ENCODE results near the gene PDE8A.
"Not testable (repeated sequence)": the region's sequence is repeated elsewhere in the genome, so short reads cannot be mapped to it uniquely, and the experiment has no call there.

PDE8A gene

DNA sequence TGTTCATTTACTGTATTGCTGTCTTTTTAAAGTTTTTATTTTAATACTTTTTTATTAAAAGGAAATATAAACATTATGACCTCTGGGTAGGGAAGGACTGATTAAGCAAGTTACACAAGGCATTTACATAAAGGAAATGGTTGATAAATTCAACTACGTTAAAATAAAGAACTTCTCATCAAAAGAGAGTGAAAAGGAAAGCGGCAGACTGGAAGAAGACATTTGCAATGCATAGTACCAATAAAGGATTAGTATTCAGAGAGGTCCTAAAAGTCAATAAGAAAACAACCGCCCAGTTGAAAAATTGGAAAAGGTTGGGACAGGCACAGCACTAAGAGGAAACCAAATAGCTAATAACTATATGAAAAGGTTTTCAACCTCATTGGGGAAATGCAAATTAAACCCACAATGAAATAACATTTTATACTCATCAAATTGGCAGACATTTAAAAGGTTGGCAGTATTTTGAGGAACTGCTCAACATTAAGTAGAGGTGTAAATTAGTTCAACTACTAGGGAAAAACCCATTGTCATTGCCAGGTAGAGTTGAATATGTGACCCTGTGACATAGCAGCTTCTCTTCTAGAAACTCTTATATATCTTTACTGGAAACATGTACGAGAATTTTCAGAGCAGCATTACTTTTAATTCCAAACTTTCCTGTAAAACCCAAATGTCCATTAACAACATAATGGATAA lies 9.5 kb downstream of the PDE8A start:
- no peak for DNase-seq

DNA sequence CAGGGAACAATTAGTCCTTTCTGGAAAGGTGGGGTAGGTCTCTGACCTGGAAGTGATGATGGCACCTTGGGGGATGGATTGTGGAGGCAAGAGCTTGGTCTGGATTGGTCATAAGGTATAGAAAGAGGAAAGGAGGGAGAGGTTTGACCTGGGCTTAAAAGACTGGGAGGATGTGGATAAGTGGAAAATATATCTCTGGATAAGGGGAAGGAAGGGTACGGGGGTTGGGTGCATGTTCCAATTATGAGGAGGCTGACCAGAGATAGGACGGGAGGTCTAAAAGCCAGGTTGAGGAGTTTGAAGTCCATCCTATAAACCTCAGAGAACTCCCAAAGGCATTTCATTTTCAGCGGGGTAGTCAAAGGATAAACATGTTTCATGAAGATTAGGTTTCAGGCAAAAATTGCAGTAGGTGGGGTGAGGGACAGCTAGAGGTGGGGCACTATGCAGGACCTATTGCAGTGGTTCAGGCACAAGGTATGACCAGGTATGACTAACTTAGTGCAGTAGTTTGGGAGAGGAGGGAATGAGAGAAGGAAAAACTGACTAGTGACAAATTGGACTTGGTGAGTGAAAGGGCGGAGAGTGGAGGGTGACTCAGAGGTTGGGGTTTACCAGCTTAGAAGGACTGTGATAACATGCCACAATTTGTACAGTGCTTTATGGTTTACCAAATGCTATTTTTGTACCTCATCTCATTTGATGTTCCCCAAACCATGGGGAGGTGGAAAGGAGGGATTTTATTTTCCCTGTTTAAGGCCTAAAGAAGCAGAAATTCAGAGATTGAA lies 10.7 kb downstream of the PDE8A start:
- peak; percentile 80 for DNase-seq

DNA sequence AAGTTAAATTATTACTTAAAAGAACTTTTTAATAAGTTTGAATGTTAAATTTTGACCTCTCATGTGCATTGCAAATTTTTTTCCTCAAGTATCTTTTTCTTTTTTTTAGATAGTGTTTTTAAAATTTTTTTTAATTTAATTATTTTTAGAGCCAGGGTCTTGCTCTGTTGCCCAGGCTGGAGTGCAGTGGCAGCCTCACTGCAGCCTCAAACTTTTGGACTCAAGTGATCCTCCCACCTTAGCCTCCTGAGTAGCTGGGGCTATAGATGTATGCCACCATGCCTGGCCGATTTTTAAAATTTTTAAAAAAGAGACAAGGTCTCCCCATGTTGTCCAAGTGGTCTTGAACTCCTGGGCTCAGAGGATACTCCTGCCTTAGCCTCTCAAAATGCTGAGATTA lies 14.4 kb downstream of the PDE8A start:
- no peak for DNase-seq

DNA sequence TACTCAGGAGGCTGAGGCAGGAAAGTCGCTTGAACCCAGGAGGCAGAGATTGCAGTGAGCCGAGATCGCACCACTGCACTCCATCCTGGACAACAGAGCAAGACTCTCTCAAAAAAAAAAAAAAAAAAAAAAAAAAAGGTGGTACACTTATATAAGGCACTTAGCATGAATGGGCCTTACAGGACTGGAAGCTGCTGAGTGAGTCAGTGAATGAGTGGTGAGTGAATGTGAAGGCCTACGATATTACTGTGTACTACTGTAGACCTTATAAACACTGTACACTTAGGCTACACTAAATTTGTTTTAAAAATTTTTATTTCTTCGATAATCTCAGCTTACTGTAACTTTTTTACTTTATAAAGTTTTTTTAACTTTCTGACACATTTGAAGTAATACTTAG lies 15.1 kb downstream of the PDE8A start:
- DNase-seq, result not testable (repeated sequence)

DNA sequence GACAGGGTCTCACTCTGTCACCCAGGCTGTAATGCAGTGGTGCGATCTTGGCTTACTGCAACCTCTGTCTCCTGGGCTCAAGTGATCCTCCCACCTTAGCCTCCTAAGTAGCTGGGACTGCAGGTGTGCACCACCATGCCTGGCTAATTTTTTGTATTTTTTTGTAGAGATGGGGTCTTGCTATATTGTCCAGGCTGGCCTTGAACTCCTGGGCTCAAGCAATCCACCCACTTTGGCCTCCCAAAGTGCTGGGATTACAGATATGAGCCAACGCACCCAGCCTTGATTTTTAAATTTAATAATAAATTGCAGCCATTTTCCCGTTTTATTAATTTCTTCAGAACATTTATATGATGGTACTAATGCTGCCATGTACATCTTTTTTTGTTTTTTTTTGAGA lies 15.6 kb downstream of the PDE8A start:
- not testable (repeated sequence) for DNase-seq

DNA sequence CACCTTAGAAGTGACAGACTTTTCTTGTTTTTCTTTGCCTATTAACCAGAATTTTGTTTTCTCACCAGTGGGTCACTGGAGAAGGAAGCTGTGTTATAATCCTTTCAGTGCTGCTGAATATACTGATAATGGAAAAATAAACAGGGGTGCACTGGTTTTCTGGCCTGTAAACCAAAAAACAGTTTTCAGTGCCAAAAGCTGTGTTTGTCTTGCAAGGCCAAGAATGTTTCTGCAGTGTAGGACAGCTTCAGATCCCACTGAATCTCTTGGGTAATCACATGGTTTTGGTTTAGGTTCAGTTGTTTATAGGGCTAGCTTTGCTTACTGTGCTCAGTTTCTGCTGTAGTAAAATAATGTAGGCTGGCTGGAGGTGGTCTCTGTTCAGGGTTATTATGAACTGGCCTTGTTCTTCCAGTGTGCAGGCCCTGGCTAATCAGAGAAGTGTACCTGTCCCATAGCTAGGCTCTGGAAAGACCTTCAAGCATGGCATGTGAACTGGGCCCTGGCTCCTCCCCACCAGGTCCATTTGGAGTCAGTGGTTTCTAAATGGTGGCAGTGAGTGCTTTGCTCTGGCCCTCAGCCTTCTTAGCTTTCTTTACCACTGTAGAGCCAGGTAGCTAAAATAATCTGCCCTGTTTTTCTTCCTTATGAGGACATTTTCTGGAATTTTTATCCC lies 18.7 kb downstream of the PDE8A start:
- no peak for DNase-seq

DNA sequence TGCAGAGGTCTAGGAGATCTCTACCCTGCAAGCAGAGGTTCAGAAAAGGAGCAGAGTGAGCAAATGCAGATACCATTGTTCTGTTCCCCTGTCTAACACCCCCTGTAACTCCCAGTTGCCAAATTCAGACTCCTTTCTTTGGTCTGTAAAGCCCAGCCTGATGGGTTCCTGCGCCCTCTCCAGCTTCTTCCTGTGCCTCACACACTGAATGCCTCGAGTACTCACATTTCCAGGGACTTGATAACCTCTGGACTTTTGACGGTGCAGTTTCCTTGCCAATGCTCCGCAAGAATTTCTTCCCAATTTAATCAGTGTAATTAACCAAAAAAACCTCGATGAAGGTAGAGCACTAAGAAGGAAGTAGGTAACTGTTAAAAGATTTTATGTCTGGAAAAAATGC lies 19.3 kb downstream of the PDE8A start:
- DNase-seq, result no peak

DNA sequence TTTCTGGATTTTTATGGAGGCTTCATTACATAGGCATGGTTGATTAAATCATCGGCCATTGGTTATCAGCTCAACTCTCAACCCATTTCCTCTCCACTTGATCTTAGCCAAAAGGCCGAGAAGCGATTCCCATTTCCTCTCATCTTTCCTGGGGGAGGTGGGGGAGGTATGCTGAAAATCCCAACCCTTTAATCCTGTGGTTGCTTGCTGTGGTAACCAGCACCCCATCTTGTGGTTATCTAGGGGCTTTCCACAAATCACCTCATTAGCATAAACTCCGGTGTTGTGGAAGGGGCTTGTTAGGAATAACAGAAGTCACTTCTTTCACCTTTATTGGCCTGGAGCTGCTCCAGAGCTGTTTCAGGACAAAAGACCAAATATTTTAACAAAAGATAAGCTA lies 20.9 kb downstream of the PDE8A start:
- no peak for DNase-seq

DNA sequence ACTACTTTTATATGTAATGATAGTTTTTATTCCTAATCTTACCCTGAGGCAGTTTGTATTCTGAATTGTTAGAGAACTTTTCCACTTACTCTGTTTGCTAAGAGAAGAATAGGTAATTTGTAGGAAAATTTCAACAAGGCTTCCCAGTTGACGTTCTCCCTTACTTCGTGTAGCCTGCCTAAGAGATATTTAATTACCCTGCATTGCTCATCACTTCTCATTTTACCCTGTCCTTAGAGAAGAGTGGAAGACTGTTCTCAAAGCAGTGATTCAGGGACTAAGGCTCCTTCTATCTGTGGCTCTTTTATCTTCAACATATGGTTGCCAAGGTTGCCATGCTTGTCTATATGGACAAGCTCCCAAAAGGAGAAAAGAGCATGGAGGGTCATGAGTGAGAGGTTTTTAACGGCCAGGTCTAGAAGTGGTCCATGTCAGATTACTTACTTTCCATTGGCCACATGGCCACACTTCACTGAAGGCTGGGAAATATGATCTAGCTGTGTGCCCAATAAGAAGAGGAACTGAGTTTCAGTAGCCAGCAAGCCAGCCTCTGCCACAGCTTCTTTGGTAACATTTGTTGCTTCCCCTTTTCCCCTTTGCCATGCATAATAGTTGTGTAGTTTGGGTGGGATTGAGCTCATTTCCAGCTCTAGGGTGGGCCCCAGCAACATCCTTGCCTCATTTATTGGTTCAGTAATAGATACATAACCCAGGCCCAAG lies 22.1 kb downstream of the PDE8A start:
- peak; percentile 88 for DNase-seq

DNA sequence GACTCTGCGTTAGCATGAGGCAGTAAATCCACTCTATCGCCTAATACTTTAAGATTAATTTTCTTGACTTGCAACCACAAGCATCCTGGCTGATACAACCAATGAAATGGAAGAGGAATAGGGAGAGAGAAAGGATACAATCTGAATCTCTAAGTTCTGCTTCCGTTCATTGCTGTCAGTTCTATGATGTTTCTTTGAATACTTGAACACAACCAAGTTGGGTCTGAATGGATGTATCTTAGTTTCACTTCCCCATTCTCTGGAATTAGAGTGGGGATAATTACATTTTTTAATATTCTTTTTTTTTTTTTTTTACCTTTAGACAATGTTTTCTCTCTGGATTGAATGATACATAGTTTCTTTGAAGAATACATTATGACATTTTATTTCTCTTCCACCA lies 22.9 kb downstream of the PDE8A start:
- DNase-seq, result peak; percentile 74

DNA sequence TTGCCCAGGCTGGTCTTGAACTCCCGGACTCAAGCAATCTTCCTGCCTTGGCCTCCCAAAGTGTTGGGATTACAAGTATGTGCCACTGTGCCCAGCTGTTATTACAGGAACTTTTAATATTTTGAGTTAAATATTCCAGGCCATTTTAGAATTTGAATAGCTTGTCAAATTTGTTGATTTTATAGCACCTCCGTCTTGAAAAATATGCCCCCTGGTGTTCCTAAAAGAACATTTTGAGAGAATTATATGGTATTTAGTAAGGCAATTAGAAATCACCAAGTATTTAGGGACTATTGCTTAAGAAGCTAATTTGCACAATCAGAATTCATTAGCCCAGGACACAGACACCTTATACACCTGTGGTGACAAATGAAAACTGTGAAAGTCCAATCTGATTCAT lies 23.7 kb downstream of the PDE8A start:
- no peak for DNase-seq

DNA sequence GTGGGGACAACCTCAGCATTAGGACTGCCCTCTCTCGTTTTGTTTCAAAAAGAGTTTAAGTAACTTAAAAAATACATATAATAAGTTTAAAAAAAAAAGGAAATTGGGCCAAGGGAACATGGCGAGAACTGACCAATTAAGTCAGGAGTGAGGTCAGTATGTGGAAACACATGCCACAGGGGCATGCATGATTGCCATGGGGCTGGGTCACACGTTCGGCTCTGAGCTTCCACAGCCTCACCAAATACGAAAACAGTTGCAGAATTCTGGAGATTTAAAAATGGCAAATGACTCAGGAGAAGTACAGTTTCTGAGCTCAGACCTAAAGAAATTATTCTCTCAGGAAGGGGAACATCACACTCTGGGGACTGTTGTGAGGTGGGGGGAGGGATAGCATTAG lies 24.1 kb downstream of the PDE8A start:
- peak; percentile 94 for DNase-seq

DNA sequence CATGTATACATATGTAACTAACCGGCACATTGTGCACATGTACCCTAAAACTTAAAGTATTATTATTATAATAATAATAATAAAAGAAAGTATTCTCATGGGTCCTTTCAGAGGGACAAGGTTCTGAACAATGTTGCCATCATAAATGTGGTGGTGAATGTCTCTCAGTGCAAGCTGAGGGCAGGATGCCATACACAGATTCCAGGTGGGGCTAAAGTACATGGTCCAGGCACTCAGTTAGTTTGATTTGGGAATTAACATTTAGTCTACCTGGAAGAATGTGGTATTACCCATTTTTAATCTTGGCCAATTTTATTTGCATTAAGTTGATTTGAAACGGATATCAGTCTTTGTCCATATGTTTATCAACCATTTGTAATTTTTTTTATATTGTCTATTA lies 24.5 kb downstream of the PDE8A start:
- DNase-seq, result no peak

DNA sequence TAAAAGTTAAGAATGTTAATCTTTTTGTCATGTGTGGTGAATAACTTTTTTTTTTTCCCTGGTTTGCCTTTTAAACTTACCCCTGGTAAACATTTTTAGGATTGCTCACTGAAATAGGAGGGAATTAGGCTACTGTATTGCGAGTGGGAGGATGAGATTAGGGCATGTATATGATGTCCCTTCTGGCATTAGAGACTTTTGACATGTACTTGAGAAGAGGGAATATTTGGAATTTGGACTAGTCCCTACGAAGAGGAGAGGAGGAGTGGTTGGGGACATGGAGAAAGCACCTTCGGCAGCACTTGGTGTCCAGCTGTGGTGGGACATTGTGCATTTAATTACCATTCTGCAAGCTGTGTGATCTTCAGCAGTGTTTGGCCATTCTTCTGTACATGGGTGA lies 25.0 kb downstream of the PDE8A start:
- DNase-seq, result no peak

DNA sequence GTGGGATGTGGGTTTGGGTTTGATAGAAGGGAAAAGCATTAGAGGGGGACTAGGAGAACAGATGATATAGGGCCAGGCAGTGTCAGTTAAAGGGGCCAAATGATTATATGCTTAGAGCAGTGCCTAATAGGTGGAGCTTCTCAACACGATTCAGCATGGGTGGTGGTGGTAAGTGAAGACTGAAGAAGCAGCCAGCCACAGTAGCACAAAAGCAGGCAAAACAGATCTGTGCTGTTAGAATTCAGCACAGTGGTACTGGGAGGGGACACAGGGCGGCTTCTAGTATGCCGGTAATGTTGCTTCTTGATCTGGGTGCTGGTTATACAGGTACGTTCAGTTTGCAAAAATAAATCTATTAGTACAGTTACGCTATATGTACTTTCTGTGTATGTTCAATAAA lies 25.5 kb downstream of the PDE8A start:
- DNase-seq, result no peak

DNA sequence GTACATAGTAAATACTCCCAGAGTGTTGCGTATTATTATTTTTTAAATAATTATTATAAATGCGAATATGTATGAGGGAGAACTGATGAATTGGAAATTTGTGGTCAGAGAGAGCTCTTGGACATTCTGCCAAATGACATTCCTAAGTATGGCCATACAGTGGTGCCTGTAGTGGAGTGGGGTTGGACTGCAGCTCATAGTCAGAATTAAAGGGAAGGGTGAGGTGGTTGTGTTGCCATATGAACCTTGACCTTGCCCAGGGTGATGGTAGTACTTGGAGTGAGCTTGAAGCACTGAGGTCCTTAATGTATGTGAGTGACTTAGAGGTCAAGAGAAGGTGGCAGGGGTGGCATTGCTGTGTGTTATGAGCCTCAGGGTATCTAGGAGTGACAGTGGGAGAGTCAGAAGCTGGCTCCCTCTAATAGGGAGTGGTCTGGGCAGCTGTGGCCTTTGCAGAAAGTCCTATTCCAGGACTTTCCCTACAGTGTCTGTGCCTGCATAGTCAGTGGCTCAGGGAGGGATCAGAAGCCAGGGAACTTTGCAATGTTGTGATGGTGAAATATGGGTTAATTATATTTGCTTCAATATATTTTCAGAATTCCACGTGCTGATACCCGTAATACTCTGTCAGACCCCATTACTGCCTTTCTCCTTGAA lies 26.2 kb downstream of the PDE8A start:
- peak; percentile 45 for DNase-seq

DNA sequence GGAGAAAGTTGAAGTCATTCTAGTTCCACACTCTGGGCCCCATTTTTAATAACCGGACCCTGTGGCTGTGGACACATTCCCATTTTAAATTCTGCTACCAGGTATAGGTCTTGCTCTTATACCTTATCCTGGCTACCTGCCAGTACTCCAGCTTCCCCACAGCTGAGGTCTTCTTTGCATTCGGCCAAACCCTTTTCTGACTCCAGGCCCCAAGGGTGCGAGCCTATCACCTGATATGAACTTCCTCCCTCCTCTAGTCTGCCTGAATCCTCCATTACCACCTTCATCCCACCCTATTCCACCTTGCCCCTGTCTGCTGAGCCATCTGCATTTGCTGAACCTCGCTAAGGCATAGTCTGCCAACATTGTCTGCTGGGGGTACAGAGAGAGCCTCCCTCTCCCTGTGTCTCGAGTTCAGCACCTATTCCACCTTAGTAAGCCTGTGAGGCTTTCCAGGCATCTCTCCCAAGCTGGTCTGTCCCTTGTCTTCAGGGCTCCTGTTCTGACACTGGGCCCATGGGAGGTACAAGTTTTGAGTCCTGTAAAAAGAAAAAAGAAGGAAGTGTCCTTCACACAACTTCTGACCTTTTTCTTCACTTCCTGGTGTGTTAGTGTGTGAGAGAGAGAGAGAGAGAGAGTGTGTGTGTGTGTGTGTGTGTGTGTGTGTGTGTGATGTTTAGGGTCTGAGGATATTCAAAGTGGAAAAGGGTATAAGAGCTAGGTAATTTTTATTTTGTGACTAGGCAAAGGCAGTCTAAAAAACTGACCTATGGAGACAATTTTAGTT lies 27.0 kb downstream of the PDE8A start:
- DNase-seq, result peak; percentile 50

DNA sequence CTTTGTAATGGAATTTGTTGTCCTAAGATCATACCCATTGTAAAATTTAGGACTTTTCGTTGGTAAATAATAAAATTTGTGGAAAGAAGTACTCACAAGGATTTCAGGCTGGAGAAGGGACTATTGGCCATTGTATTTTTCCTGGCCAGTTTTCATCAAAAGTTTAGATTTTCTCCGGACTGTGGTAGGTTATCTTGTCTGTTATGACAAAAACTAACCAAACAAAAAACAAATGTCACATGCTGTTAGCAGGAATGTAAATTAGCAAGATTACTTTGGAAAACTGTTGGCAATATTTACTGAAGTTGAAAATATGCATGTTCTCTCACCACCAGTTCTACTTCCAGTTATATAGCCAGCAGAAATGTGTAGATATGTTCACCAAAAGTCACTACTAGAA lies 27.8 kb downstream of the PDE8A start:
- DNase-seq, result no peak

DNA sequence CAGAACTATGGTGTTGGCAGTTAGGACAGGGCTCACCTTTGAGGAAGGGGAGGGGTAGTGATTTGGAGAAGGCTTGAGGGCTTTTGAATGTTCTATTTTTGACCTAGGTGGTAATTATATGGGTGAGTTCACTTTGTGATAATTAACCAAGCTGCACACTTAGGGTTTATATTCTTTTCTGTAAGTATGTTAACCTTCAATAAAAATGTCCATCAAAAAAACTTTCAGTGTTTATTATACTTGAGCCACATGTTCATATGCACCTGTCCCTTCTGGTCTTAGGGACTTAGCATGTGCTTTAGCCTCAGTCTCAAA lies 28.4 kb downstream of the PDE8A start:
- no peak for DNase-seq

DNA sequence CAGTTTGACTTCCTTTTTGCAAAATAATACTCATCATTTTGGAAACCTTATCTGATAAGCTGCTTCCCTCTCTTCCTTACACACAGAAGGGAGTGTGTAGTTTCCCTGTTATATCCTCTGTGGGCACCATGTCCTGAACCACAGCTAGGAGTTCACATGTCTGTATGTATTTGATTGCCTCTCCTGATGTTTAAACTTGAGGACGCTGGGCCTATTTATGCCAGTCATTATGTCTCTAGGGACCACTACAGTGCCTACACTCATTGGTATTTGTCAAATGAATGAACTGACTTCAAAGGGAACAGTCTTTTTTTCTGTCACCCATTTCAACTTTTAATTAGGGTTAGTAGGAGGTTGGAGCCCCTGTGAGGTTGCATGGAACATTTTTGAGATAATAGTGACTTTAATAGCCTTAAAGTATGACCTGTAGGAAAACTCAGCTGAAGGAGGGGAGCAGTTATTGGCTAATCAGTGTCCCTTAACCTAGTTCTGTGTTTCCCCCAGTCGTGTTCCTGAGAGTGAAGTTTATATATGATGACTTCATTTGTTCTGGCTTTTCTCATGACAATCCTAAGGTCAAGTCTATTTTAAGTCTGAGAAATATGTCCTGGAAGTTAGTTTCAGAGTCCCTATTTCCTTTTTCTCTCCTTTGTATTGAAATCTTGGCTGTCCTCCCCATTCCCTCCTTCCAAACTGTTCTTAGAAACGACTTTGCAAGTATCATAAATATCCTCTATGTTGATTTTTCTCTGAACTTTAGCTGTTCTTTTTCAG lies 28.9 kb downstream of the PDE8A start:
- DNase-seq, result peak; percentile 81

DNA sequence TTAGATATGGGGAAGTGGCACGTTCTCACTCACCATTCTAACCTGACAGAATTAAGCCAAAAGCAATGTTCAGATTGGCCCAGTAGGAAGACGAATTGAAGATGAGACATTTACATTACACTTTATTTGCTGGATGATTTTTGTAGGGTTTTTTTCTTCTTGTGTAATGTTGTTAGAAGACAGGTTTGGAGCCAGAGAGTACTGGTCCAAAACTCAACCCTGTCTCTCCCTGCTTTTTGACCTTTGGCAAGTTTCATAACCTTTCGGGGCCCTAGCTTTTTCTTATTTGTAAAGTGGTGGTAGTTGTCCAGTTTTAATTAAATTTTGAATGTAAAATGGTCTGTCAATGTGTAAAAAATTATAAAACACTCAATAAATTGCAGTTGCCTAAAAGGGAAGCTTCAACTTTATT lies 29.5 kb downstream of the PDE8A start:
- peak; percentile 53 for DNase-seq

Data from suppressor macrophage treated with lipopolysaccharide for 4 hours (primary cell).